GM20431 (cell line): ENCODE measurements around the gene SPAG9.

Experiments used
- in situ Hi-C: fragments of 300-500 bp; cut with MseI, MboI; formaldehyde crosslinking; loops from one replicate; pipeline ENCODE4 v1.15.0; 2020; ENCODE audit warnings: low sequenced_read_pairs; ENCODE audit not compliant: unreplicated experiment

The SPAG9 gene

DNA sequence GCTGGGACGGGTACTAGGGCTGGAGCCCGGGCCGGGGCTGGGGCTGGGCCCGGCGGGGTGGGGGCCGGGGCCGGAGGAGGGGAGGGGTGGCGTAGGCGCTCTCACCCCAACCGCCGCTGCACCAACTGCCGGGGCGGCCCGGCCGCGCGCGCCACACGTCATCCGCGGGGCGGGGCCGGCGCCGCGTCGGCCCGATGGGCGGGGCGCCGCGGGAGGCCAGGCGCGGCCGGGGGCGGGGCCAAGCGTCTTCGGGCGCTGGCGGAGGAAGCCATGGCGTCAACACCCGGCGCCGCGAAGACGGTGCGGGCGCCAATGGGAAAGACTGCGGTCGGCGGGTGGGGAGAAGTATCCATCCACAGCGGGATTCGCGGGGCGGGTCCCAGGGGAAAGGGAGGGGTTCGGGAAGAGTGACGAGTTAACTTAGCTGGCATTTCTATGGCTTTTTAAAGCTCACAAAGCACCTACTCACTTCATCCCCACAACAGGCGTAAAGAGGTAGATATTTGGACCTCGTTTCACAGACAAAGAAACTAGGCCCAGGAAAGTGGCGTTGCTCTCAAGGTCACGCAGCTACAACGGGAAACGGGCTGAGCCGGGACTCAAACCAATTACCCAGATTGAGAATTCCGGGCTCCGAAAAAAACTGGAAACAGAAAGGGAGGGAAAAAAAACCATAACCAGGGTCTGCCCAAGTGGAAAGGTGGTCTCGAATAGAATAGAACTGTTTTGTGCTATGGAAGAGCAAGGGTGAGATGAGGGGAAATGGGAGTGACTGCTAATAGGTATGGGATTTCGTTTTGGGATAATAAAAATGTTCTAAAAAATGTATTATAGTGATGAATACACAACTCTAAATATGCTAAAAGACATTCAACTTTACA, at the start of gene SPAG9:
TSS of gene SPAG9 (minus strand) at position 130 of the 881 bp plus-strand sequence. CDS start 212 bp downstream, outside the sequence.
- in situ Hi-C loops, result no loop called here

GRCh38 chr17:51169340-51169739, 48.7 kb upstream of the SPAG9 start:
- in situ Hi-C loops, result no loop called here

DNA sequence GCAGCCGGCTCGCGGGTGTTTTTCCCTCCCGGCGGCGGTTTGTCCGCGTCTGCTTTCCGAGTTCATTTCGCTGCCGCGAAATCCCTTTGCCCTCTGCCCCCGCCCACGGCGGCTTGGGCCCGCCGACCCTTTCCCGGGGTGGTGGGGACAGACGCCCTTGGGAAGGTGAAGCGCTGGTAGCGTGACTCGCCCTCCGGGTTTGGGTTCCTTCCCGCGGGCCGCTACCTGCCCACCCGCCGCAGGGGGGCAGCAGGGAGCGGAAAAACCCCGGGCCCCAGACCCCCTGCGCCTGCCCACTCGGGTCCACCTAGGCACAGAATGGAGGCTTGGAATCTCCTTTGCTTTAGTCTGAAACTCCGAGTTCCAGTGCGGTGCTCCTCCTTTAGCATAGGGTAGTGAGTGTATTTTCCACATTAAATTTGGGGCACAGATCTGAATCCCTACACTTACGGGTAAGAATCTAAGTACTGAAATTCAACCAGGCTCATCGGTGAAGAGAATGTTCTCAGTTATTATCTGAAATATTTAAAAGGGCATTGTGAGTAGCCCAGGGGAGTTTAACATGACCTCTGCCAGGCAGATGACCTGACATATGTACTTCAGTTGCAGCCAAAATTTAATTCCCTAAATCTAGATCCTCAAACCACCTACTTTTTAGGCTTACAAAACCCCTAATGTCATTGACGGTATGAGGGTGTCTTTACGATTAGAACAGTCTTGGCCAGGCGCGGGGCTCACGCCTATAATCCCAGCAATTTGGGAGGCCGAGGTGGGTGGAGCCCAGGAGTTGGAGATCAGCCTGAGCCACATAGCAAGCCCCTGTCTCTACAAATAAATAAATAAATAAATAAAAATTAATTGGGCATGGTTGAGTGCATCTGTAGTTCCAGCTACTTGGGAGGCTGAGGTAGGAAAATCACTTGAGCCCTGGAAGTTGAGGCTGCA, 46.6 kb upstream of the SPAG9 start:
- in situ Hi-C loops, result no loop called here

GRCh38 chr17:51166198-51166986, 45.7 kb upstream of the SPAG9 start, which contains the start of gene NME2:
TSS of gene NME2 (plus strand) at chr17:51166411. CDS start at chr17:51166831, 420 bp downstream.
- in situ Hi-C loops, result no loop called here

GRCh38 chr17:51165680-51166197, 45.1 kb upstream of the SPAG9 start:
- in situ Hi-C loops, result no loop called here

- in situ Hi-C loops, result no loop called here
Measured at GRCh38 chr17:51164911-51165679, 44.4 kb upstream of the SPAG9 start.

GRCh38 chr17:51161541-51161940, 40.9 kb upstream of the SPAG9 start:
- in situ Hi-C loops, result no loop called here

DNA sequence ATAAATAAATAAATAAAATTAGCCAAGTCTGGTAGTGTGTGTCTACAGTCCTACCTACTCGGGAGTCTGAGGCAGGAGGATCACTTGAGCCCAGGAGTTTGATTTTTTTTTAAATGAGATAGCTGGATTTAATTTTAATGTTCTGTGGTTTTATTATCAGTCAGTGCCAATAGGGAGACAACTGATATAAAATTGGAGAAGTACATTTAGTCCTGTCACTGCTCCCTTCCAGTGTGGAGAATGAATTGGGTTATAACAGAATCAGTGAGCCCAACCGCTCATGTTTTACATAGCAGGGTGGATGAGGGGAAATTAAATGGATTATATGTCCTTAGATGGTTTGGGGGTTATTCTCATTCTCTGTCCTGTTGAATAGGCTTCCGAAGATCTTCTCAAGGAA, 38.9 kb upstream of the SPAG9 start:
- in situ Hi-C loops, result no loop called here

GRCh38 chr17:51155416-51155815, 34.7 kb upstream of the SPAG9 start:
- in situ Hi-C loops, result no loop called here

DNA sequence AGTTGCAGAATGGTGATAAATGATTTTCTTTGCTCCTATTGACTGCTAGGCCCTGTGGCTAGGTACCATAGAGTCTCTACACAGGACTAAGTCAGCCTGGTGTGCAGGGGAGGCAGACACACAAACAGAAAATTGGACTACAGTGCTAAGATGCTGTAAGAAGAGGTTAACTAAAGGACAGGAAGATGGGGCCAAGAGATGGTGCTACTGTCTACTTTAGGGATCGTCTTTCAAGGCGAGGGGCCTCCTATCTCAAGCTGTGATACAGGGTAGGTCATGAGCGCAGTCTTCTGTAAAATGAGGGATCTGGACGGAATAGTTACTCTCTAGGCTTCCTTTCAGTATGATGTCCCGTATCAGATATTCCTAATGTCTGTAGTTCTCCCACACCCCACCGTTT, 33.5 kb upstream of the SPAG9 start:
- in situ Hi-C loops, result no loop called here

DNA sequence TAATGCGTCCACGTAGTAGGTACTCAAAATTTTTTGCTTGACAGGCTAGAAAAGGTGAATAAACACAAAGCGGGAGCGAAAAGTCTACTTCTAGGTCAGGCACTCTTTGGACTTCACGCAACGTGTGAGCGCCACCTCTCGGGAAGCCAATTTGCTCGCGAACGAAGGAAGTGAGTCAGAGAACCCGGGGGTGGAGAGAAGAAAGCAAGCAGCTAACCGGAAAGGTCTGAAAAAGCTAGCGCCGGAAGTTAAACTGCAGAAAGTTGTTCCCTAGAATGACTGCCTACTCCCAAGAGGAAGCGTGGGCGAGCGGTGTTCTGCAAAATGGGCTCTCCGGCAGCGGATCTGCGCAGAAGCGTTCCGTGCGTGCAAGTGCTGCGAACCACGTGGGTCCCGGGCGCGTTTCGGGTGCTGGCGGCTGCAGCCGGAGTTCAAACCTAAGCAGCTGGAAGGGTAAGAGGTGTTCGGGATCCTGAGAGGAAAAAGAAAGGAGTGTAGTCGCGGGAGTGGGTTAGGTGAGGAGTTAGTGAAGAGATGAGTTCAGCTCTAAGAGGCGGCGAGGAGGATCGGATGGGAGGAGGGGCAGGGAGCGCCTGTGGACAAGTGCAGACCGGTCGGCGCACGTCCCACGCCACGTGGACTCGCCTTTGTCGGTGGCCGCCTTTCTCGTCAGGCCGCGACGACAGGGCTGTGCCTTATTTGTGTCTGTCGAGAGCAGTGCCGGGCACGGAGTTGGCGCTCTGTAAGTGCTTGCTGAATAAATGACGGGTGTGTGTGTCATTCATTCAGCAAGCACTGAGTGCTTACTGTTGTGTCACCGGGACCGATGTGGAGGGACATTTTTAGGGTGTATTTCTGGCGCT, 32.8 kb upstream of the SPAG9 start, which contains the start of gene NME1:
TSS of gene NME1 (plus strand) at position 350 of the 863 bp plus-strand sequence. CDS start 2,096 bp downstream, outside the sequence.
- in situ Hi-C loops, result no loop called here

GRCh38 chr17:51152766-51153209, 32.1 kb upstream of the SPAG9 start:
- in situ Hi-C loops, result no loop called here

DNA sequence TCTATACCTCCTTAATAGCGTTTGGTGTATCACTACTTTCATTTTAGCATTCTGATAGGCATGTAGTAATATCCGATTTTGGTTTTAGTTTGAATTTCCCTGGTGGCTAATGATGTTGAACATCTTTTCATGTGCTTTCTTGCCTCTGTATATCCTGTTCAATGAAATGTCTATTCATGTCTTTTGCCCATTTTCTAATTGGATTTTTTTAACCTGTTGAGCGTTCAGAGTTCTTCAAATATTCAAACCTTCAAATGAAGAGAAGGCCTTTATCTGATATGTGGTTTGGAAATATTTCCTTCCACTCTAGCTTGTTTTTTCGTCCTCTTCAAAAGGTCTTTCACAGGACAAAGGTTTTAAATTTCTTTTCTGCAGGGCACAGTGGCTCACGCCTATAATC, 30.3 kb upstream of the SPAG9 start:
- in situ Hi-C loops, result no loop called here

DNA sequence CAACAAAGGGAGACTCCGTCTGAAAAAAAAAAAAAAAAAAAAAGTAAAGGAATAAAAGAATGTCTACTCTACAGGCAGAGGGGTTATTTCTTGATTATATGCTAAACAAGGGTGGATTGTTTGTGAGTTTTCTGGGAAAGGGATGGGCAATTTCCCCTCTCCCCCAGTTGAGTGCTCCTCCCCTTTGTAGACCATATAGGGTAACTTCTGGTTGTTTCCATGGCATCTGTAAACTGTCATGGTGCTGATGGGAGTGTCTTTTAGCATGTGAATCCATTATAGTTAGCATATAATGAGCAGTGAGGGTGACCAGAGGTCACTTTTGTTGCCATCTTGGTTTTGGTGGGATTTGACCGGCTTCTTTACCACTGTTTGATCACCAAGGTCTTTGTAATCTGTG, 28.5 kb upstream of the SPAG9 start:
- in situ Hi-C loops, result no loop called here

DNA sequence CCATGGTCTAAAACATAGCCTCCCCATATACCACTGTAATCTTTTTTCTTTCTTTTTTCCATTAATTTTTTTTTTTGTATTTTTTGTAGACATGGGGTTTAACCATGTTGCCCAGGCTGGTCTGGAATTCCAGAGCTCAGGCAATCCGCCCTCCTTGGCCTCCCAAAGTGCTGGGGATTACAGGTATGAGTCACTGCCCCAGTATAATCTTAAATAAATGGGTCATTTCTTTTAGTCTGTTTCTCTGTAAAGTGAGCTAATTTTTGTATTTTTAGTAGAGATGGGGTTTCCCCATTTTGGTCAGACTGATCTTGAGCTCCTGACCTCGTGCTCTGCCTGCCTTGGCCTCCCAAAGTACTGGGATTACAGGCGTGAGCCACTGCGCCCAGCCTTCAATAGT, 27.0 kb upstream of the SPAG9 start:
- in situ Hi-C loops, result no loop called here

DNA sequence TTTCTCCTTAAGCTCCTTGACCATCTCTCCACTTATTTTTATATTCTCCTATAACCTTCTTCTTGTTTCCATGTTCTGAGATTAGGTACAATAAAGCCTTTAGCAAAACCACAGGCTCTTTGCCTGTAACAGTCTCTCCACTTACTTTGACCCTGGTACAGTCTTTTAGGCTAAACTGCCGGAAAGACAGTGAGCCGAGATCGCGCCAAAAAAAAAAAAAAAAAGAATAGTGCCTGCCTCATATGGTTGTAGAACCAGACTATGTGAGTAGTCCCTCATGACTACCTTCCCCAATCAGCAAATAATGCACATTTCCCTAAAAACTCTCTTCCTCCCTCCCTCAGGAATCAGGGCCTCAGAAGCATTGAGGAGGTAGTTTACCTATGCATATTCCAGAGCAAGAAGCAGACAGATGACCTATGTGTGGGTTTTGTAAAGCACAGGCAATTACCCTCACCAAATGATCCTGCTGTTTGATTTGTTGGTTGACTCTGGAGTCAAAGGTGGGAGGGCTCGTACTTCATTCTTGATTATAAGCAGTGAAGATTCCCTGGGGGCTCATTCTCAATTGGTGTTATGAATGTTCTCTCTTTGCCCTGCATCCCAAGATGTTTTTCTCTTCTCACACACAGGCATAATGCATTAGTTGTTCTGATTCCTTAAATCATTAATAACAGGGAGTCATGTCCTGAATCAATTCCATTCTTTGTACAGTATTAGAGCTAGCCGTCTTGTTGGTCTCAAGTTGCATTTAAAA, 23.8 kb upstream of the SPAG9 start:
- in situ Hi-C loops, result no loop called here

DNA sequence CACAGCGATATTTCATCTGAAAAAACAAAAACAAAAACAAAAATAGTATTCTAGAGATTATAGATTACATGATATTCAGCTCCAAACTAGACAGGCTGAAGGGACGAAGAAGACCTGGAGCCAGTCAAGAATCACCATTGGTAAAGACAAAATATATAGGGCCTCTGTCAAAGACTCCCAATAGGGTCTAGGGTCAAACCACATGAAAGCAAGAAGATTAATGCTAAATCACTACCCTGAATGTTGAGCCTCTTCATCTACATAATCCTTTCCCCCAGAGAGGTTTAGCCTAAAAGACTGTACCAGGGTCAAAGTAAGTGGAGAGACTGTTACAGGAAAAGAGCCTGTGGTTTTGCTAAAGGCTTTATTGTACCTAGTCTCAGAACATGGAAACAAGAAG, 21.9 kb upstream of the SPAG9 start:
- in situ Hi-C loops, result no loop called here
